ENCODE data around the gene CDY1B. TPM values are rescaled to one million over a fixed set of nuclear protein-coding genes. Genes with fewer than 3 reads are reported as not detected.
"Not testable (repeated sequence)": the region's sequence is repeated elsewhere in the genome, so short reads cannot be mapped to it uniquely, and the experiment has no call there.

CDY1B gene, protein sequence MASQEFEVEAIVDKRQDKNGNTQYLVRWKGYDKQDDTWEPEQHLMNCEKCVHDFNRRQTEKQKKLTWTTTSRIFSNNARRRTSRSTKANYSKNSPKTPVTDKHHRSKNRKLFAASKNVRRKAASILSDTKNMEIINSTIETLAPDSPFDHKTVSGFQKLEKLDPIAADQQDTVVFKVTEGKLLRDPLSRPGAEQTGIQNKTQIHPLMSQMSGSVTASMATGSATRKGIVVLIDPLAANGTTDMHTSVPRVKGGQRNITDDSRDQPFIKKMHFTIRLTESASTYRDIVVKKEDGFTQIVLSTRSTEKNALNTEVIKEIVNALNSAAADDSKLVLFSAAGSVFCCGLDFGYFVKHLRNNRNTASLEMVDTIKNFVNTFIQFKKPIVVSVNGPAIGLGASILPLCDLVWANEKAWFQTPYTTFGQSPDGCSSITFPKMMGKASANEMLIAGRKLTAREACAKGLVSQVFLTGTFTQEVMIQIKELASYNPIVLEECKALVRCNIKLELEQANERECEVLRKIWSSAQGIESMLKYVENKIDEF
- not detected for total RNA-seq

- not testable (repeated sequence) for H3K9me3 ChIP-seq (ENCODE audit: control insufficient read depth in 3 of 3, low read length in 3 of 3); H3K27ac ChIP-seq (ENCODE audit: low read depth, low read length); H3K4me3 ChIP-seq (ENCODE audit: low read length in 3 of 3); H3K27me3 ChIP-seq (ENCODE audit: control insufficient read depth in 3 of 3, insufficient read depth in 3 of 3, low read length in 3 of 3); H3K4me1 ChIP-seq (ENCODE audit: control insufficient read depth in 3 of 3, insufficient read depth in 3 of 3, low read length in 3 of 3); H3K9ac ChIP-seq (ENCODE audit: low read depth in 1 of 3, low read length in 3 of 3); H3K36me3 ChIP-seq (ENCODE audit: control insufficient read depth in 3 of 3, insufficient read depth in 3 of 3, low read length in 3 of 3)
These were observed at the start of gene CDY1B for GRCh38 chrY:24047919-24048318. Gene CDY1B, minus strand, starts transcription at chrY:24048019. Its CDS starts 331 bp downstream, at chrY:24047688.

DNA sequence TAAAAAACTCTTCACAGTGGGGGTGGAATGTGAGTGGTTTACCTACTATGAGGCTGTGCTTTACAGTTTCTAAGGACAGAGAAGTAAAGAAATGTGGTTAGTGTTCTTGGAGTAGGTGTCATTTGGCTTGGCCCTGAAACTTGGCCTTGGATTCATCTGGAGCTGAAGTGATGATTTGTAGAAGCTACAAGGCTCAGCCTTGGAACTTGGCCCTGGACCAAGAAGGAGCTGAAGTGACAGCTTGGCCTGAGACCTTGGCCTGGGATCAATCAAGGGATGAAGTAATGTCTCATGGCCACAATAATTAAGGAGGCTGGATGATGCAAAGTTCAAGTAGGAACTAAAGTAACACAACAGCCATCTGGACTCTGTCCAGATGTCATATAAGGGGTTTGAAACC, 1.7 kb upstream of the CDY1B start:
- H3K27ac ChIP-seq (ENCODE audit: low read depth, low read length); H3K4me3 ChIP-seq (ENCODE audit: low read length in 3 of 3); H3K9me3 ChIP-seq (ENCODE audit: control insufficient read depth in 3 of 3, low read length in 3 of 3); H3K4me1 ChIP-seq (ENCODE audit: control insufficient read depth in 3 of 3, insufficient read depth in 3 of 3, low read length in 3 of 3); H3K36me3 ChIP-seq (ENCODE audit: control insufficient read depth in 3 of 3, insufficient read depth in 3 of 3, low read length in 3 of 3); H3K9ac ChIP-seq (ENCODE audit: low read depth in 1 of 3, low read length in 3 of 3); H3K27me3 ChIP-seq (ENCODE audit: control insufficient read depth in 3 of 3, insufficient read depth in 3 of 3, low read length in 3 of 3): not testable (repeated sequence)

- not testable (repeated sequence) for H3K27me3 ChIP-seq (ENCODE audit: control insufficient read depth in 3 of 3, insufficient read depth in 3 of 3, low read length in 3 of 3); H3K4me3 ChIP-seq (ENCODE audit: low read length in 3 of 3); H3K4me1 ChIP-seq (ENCODE audit: control insufficient read depth in 3 of 3, insufficient read depth in 3 of 3, low read length in 3 of 3); H3K36me3 ChIP-seq (ENCODE audit: control insufficient read depth in 3 of 3, insufficient read depth in 3 of 3, low read length in 3 of 3); H3K9ac ChIP-seq (ENCODE audit: low read depth in 1 of 3, low read length in 3 of 3); H3K9me3 ChIP-seq (ENCODE audit: control insufficient read depth in 3 of 3, low read length in 3 of 3); H3K27ac ChIP-seq (ENCODE audit: low read depth, low read length)
These were observed 4.6 kb downstream of the CDY1B start for GRCh38 chrY:24043209-24043608.

DNA sequence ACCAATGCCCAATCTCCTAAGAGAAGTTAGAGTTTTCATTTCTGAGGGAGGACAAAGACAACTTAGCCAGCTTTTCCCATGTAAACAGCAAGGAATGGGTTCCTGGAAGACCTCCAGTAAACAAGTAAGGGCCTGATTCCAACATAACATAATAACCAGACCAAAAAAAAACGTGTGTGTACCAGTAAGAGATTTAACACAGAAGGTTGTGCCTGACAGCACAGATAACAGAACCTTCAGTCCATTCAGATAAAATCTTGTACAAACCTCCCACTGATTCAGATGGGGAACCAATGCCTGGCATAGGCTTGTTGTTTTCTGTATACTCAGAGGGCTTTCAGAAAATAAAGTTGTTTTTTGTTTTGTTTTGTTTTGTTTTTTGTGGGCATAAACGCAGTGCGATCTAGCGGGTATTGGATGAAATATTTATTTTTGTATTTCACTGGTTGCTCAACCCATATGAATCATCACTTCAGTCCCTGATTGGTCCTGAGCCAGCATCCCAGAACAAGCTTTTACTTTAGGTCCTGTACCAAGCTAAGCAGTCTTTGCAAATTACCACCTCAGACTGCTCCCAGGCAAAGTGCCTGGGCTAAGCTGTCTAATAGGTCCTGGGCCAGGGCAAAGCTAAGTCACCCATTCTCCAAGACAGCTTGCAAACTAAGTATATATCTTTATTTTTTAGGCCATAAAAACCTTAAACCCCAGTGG, 8.7 kb downstream of the CDY1B start:
- not testable (repeated sequence) for H3K9me3 ChIP-seq (ENCODE audit: control insufficient read depth in 3 of 3, low read length in 3 of 3); H3K4me3 ChIP-seq (ENCODE audit: low read length in 3 of 3); H3K4me1 ChIP-seq (ENCODE audit: control insufficient read depth in 3 of 3, insufficient read depth in 3 of 3, low read length in 3 of 3); H3K36me3 ChIP-seq (ENCODE audit: control insufficient read depth in 3 of 3, insufficient read depth in 3 of 3, low read length in 3 of 3); H3K9ac ChIP-seq (ENCODE audit: low read depth in 1 of 3, low read length in 3 of 3); H3K27ac ChIP-seq (ENCODE audit: low read depth, low read length); H3K27me3 ChIP-seq (ENCODE audit: control insufficient read depth in 3 of 3, insufficient read depth in 3 of 3, low read length in 3 of 3)

GRCh38 chrY:24026212-24027103, 21.4 kb downstream of the CDY1B start:
- H3K9me3 ChIP-seq (ENCODE audit: control insufficient read depth in 3 of 3, low read length in 3 of 3); H3K4me3 ChIP-seq (ENCODE audit: low read length in 3 of 3); H3K27me3 ChIP-seq (ENCODE audit: control insufficient read depth in 3 of 3, insufficient read depth in 3 of 3, low read length in 3 of 3); H3K4me1 ChIP-seq (ENCODE audit: control insufficient read depth in 3 of 3, insufficient read depth in 3 of 3, low read length in 3 of 3); H3K9ac ChIP-seq (ENCODE audit: low read depth in 1 of 3, low read length in 3 of 3); H3K27ac ChIP-seq (ENCODE audit: low read depth, low read length); H3K36me3 ChIP-seq (ENCODE audit: control insufficient read depth in 3 of 3, insufficient read depth in 3 of 3, low read length in 3 of 3): not testable (repeated sequence)
